CD4-positive, alpha-beta T cell treated with Interferon alpha-2 for 1 hour (primary cell): ENCODE measurements around the gene PRSS38.

Source experiments
- DNase-seq, 2 donors: peaks; one replicate each; pipeline ENCODE4 v3.0.0-alpha.2; 2020 to 2022

PRSS38 gene

GRCh38 chr1:227779685-227780084, 35.8 kb upstream of the PRSS38 start:
- DNase-seq: no peak

DNA sequence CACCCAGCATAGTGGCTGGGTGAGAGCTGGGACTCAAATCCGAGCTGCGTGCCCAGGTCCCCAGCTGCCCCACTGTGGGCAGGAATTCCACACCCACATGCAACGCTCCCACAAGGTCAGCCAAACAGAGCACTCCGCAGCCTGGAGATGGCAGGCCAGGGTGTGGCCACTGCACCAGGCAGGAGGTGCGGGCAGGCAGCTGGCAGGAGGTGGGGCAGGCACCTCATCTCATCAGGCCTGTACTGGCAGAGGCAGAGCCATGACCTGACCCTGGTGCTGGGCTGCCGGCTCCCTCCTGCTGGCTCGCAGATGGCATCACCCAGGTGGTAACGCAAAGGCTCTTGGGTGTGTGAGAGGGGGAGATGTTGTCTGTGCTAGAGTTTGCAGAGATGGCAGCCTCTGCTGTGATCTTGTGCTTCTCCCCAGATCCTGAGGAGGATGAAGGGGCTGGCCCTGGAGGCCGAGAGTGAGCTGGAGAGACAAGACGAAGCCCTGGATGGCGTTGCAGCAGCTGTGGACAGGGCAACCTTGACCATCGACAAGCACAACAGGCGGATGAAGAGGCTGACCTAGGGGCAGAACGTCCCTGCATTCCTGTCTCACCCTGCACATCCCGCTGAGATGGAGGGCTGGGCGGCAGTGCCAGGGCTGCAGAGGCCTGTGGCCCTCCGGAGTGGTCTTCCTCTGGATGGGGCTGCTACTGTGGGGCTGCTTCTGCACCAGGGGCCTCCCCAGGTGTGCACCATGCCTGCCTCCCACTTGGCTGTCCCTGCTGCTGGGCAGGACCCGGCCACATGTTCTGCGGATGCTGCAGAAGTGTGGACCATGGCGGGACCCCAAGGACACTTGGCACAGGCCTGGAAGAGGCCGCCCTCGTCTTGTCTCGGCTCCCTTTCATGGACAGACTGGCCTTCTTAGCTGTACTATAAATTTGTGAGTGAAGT, 35.1 kb upstream of the PRSS38 start:
- no peak for DNase-seq

GRCh38 chr1:227781314-227781930, 34.1 kb upstream of the PRSS38 start:
- no peak for DNase-seq

DNA sequence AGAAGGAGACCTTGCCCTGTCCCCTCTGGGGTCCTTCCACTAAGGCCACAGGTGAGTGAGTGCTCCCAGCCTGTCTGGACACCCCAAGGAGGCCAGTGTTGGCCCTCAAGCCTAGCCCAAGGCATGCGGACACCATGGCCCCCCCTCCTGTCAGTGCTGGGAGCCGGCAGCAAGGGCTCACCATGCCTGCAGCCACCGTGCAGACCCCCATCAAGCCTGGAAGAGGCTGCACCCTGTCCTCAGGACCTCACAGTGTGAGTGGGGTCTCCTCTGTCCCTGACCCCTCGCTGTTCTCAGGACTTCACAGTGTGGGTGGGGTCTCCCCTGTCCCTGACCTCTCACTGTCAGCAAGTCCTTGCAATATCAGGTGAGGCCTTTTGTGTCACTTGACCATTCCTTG, 33.2 kb upstream of the PRSS38 start:
- DNase-seq: no peak

DNA sequence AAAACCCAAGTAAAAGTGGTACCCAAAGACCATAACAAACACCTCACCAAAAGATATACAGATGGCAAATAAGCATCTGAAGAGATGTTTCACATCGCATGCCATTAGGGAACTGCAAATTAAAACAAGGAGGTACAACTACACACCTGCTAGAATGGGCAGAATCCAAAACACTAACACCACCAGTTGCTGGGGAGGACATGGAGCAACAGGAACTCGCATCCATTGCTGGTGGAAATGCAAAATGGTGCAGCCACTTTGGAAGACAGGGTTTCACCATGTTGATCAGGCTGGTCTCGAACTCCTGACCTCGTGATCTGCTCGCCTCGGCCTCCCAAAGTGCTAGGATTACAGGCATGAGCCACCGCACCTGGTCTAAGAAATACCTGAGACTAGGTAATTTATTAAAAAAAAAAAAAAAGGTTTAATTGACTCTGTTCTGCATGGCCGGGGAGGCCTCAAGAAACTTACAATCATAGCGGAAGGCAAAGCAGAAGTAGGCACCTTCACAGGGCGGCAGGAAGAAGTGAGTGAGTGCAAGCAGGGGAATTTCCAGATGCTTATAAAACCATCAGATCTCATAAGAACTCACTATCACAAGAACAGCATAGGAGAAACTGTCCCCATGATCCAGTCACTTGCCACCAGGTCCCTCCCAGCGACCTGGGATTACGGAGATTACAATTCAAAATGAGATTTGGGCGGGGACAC, 30.2 kb upstream of the PRSS38 start:
- DNase-seq: peak in 1 of 2 donors; percentile 23

- no peak for DNase-seq
These were observed 29.4 kb upstream of the PRSS38 start for GRCh38 chr1:227785805-227786671.

- DNase-seq: no peak
These were observed 28.6 kb upstream of the PRSS38 start for GRCh38 chr1:227786673-227787512.

DNA sequence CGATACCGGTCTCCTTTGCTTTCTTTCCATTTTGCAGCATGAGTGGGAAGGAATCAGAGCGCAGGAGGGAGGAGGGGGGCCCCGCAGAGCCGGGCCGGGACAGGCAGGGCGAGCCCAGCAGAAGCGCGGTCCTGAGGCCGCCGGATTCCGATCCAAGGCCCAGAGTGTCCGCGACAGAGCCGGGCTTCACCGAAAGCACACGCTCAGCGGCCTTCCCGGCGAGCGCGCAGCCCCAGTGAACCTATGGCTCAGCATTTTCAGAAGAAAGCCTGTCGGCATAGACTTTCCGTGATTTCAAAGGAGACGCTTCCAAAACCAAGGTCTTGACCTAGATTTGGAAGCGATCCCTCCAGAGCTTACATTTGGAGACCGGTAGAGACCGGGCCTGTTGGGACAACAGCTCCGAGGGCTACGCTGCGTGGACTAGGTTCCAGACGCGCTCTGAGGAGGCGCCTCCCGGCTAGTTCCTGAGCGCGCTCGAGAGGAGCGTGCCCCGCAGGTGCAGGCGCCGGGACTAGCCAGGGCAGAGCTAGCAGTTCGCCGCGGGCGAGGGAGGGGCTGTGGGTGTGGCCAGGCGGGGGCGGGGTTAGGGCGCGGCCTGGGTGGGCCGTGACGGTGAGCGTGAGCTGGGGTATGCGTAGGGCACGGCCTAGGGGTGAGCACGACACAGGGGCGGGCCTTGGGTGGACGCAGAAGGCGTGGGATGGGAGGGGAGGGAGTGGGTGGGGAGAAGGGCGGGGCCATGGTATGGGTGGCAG, 27.8 kb upstream of the PRSS38 start:
- peak; percentile 96 to 97 for DNase-seq

DNA sequence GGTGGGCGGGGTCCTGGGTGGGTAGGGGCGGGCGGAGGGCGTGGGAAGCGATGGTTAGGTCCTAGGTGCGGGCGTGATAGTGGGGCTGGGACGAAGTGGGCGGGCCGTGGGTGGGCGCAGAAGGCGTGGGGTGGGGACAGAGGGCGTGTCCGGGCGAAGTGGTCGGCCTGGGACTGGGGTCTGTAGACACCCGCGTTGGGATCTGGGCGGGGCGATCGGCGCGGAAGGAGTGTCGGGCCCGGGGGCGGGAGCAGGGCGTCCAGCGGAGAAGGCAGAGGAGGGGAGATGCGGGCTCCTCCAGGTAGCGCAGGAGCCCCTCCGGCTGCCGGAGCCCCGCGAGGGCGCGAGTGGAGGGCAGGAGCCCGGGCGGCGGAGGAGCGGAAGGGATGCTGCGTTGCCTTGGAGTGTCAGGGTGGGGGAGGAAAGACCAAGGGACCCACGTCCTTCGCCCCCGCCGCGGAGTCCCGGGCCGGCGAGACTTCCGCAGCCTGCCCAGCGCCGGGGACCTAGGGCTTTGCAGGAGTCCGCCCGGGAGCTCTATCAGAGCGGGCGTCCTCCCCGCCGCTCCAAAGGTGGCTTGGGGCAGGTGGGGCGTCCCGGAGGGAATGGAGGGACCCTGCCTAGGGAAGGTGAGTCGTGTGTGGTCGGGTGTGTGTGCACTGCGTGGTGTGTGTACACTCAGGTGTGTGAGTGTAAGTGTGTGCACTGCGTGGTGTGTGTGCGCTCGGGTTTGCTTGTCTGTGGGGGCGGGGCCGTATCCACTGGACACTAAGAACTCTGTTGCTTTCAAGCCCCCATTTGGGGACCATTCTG, 27.0 kb upstream of the PRSS38 start:
- no peak for DNase-seq

GRCh38 chr1:227789084-227790033, 26.1 kb upstream of the PRSS38 start:
- DNase-seq: no peak

DNA sequence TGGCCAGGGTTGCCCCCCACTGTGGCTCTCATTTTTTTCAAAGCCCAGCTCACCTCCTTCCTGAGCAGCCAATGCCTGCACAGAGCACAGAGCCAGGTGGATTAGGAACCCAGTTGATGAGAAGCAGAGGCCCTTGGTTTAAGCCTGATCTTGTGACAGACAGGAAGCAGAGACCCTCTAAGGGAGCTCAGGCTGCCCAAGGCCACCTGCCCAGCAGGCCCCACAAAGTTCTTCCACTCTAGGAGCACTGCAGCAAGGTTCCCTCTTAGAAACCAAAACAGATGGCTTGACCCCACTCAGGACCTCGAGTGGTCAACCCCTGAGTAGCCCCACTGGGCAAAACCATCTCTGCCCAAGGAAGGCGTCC, 25.5 kb upstream of the PRSS38 start:
- DNase-seq: no peak

- DNase-seq: no peak
These were observed 24.6 kb upstream of the PRSS38 start for GRCh38 chr1:227790868-227791267.

- DNase-seq: no peak
These were observed 23.9 kb upstream of the PRSS38 start for GRCh38 chr1:227791425-227792143.

DNA sequence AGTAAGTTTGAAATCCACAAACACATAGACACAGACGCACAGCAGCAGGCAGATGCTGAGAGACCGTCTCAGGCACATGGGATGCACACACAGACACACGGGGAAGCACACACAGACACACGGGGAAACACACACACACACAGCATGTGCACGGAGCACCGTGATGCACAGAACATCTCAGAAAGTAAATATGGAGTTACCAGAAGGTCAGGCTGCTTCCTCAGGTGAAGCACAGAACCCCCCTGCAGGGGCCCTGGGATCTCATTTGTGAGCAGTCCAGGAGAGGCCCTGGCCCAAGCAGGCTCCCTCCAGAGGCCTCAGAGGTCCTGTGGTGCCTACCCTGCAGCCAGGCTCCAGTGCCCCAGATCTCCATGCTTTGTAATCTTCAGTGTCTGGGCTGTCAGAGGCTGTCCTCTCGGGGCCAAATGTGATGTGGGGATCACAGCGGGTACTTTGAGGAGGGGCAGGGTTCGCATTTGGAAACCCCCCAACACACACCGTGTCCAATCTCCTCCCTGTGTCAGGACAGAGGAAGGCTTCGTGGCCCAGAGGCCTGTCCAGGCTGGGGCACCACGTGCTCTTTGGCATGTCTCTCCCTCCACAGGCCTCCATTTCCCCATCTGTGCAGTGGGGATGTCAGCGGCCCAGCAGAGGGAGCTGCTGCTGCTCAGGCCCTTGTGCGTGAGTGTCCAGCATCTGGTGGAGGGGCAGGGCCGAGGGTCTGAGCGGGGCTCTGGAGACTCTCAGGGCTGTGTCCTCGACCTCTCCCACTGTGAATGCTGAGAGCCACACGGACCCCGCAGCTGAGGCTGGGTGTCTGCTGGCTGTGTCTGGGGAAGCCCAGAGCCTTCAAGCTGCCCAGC, 23.0 kb upstream of the PRSS38 start:
- DNase-seq: no peak

GRCh38 chr1:227793079-227793947, 22.2 kb upstream of the PRSS38 start:
- DNase-seq: no peak
